ENCODE results near the gene CDH4. TPM values are rescaled to one million over a fixed set of nuclear protein-coding genes. Genes with fewer than 3 reads are reported as not detected.

CDH4 gene
- total RNA-seq, 2 donors from 2014 or later: 0.19 to 0.65 TPM

GRCh38 chr20:61766921-61767610 is 515.0 kb downstream of the CDH4 start:
- intact Hi-C loops (cut with DNase I): loop anchor here in 1 of 2 donors (10.0 kb wide), 1 partner anchor 58 kb away; no protein-coding TSS in a partner anchor
- DNase-seq (ENCODE audit: low spot score): peak; percentile 67

GRCh38 chr20:61767761-61768494 is 515.9 kb downstream of the CDH4 start:
- intact Hi-C loops (cut with DNase I): loop anchor here in 1 of 2 donors (10.0 kb wide), 1 partner anchor 57 kb away; no protein-coding TSS in a partner anchor
- peak; percentile 72 for DNase-seq (ENCODE audit: low spot score)

GRCh38 chr20:61768571-61769285 is 516.7 kb downstream of the CDH4 start:
- intact Hi-C loops (cut with DNase I): loop anchor here in 1 of 2 donors (10.0 kb wide), 1 partner anchor 56 kb away; no protein-coding TSS in a partner anchor
- DNase-seq (ENCODE audit: low spot score): peak; percentile 40

- DNase-seq (ENCODE audit: low spot score): peak; percentile 35
- intact Hi-C loops (cut with DNase I): loop anchor here in 1 of 2 donors (10.0 kb wide), 1 partner anchor 55 kb away; no protein-coding TSS in a partner anchor
These were observed 517.3 kb downstream of the CDH4 start for GRCh38 chr20:61769286-61769832.

GRCh38 chr20:61770113-61770585 is 518.1 kb downstream of the CDH4 start:
- peak; percentile 58 for DNase-seq (ENCODE audit: low spot score)
- intact Hi-C loops (cut with DNase I): no loop called here

- DNase-seq (ENCODE audit: low spot score): peak; percentile 26
- intact Hi-C loops (cut with DNase I): no loop called here
These were observed 519.8 kb downstream of the CDH4 start for GRCh38 chr20:61771805-61772350.

- DNase-seq (ENCODE audit: low spot score): peak; percentile 69
- intact Hi-C loops (cut with DNase I): no loop called here
These were observed 521.0 kb downstream of the CDH4 start for GRCh38 chr20:61772828-61773631.

GRCh38 chr20:61773926-61774587 is 522.0 kb downstream of the CDH4 start:
- DNase-seq (ENCODE audit: low spot score): peak; percentile 13
- intact Hi-C loops (cut with DNase I): no loop called here

GRCh38 chr20:61775423-61775822 is 523.4 kb downstream of the CDH4 start:
- intact Hi-C loops (cut with DNase I): no loop called here
- DNase-seq (ENCODE audit: low spot score): peak; percentile 32

GRCh38 chr20:61776491-61777075 is 524.5 kb downstream of the CDH4 start:
- intact Hi-C loops (cut with DNase I): no loop called here
- DNase-seq (ENCODE audit: low spot score): peak; percentile 62

- intact Hi-C loops (cut with DNase I): no loop called here
- DNase-seq (ENCODE audit: low spot score): peak; percentile 36
These were observed 525.9 kb downstream of the CDH4 start for GRCh38 chr20:61777773-61778494.

- peak; percentile 29 for DNase-seq (ENCODE audit: low spot score)
- intact Hi-C loops (cut with DNase I): no loop called here
These were observed 526.4 kb downstream of the CDH4 start for GRCh38 chr20:61778495-61778863.

- intact Hi-C loops (cut with DNase I): no loop called here
- DNase-seq (ENCODE audit: low spot score): peak; percentile 52
These were observed 527.3 kb downstream of the CDH4 start for GRCh38 chr20:61779176-61779965.

- DNase-seq (ENCODE audit: low spot score): peak; percentile 35
- intact Hi-C loops (cut with DNase I): no loop called here
These were observed 528.0 kb downstream of the CDH4 start for GRCh38 chr20:61780066-61780465.

GRCh38 chr20:61784801-61785566 is 532.9 kb downstream of the CDH4 start:
- DNase-seq (ENCODE audit: low spot score): peak; percentile 65
- intact Hi-C loops (cut with DNase I): no loop called here

GRCh38 chr20:61785567-61785816 is 533.4 kb downstream of the CDH4 start:
- no peak for DNase-seq (ENCODE audit: low spot score)
- intact Hi-C loops (cut with DNase I): no loop called here

Data from posterior vena cava (tissue), 2 donors.